ENCODE data around the gene HOXA7. TPM values are rescaled to one million over a fixed set of nuclear protein-coding genes. Genes with fewer than 3 reads are reported as not detected.

Gene HOXA7
- total and polyA plus RNA-seq, 9 donors = 0.23 to 4.5 (median 0.75) TPM

DNA sequence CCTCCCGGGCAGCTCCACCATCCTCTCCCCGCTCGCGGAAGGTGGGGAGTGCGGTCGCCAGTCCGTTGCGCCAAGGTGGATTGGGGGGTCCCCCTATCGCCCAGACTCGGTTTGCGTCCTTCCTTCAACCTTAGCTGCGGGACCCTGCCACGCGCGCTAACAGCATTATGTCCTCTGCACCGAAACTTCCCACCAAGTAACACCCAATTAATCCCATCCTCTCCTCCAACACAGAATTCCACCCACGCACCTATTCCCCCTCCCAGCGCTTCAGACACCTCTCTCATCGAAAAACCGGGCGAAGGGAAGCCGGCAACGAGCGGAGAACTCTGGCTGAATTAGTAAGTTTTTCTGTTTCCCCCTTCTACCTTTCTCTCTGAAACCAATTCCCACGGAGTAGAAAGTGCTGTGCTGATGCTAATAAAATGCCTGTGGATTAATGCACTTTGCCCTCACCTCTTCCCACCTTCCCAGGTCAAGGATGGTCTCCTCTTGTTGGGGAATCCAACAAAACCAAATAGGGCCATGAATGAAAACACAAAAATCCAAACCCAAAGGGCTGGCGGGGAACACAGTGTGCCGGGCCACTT is 5.0 kb downstream of the HOXA7 start:
- no peak overlapping the region for H3K27ac ChIP-seq
- peaks cover 0 to 3% of the 10 kb centered on the region in 2 donors for H3K9me3 ChIP-seq
- 2 to 4% (median 3%) methylated on average over 26 to 27 of the region's 27 CpGs for WGBS, 3 donors
- H3K4me1 ChIP-seq (ENCODE audit: insufficient read depth) = peaks cover 5% of the 10 kb centered on the region
- intact Hi-C loops (cut with DNase I) = loop anchor here in 1 of 4 donors (10.0 kb wide), 2 partner anchors 947 to 1257 kb away; partner anchors contain the start of genes CBX3 and HNRNPA2B1
- peaks cover 3% of the 10 kb centered on the region for H3K27me3 ChIP-seq
- peak overlapping the region; percentile 74 for H3K4me3 ChIP-seq
- DNase-seq = peak in 2 of 5 donors; percentile 7 to 39
- H3K36me3 ChIP-seq = no peaks in the 10 kb centered on the region
- TF ChIP-seq POLR2A (IDR thresholded peaks at IDR 0.05) = no peak
- no peak for TF ChIP-seq EP300 (IDR thresholded peaks at IDR 0.05)
- TF ChIP-seq, protein P1, sequence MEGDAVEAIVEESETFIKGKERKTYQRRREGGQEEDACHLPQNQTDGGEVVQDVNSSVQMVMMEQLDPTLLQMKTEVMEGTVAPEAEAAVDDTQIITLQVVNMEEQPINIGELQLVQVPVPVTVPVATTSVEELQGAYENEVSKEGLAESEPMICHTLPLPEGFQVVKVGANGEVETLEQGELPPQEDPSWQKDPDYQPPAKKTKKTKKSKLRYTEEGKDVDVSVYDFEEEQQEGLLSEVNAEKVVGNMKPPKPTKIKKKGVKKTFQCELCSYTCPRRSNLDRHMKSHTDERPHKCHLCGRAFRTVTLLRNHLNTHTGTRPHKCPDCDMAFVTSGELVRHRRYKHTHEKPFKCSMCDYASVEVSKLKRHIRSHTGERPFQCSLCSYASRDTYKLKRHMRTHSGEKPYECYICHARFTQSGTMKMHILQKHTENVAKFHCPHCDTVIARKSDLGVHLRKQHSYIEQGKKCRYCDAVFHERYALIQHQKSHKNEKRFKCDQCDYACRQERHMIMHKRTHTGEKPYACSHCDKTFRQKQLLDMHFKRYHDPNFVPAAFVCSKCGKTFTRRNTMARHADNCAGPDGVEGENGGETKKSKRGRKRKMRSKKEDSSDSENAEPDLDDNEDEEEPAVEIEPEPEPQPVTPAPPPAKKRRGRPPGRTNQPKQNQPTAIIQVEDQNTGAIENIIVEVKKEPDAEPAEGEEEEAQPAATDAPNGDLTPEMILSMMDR (IDR thresholded peaks at IDR 0.05) = no peak

DNA sequence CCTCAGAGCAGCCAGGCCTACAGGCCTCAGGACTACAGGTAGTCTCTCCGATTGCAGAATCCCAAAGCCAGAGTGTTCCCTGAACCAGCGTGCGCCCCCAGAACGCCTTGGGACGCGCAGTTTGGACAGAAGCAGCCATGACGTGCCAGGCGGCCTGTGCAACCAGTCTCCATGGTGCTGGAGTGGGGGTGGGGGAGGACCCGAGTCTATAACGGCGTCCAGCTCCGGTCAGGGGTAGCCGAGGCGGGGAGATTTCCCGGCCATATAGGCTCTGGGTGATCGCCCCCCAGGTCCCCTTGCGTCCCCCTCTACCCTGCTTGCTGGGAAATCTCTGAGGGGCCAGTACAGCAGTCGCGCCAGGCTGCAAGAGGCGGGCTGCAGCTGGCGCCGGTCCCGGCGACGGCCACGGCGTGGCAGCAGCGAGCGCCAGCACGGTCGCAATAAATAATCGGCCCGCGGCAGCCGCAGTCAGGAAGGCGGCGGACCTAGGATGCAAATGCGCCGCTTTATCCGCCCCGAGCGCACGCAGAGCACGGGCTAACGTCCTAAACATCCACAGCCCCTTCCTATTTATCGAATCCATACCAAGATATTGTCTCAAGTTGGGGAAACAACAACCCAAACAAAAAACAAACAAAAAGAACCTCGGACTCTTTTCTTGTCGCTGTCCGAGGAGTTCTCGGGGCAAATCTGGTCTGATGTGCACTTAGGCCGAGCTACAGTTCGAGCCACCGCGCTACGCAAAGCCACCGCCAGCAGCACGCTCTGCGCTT is 5.7 kb downstream of the HOXA7 start:
- WGBS, 3 donors = 3 to 4% (median 3%) methylated on average over 53 to 58 of the region's 58 CpGs
- Histone ChIP-seq H3K4me3 (peak overlapping the region; percentile 74), H3K27me3 (peaks cover 3% of the 10 kb centered on the region), H3K4me1 (ENCODE audit: insufficient read depth) (peaks cover 4% of the 10 kb centered on the region), H3K27ac (no peak overlapping the region), H3K36me3 (no peaks in the 10 kb centered on the region), H3K9me3 (peaks cover 0 to 5% of the 10 kb centered on the region in 2 donors)
- DNase-seq = peak; percentile 58 to 81 (median 64)
- intact Hi-C loops (cut with DNase I) = loop anchor here in 1 of 4 donors (10.0 kb wide), 2 partner anchors 946 to 1256 kb away; partner anchors contain the start of genes CBX3 and HNRNPA2B1
- TF ChIP-seq POLR2A (IDR thresholded peaks at IDR 0.05) (no peak), EP300 (IDR thresholded peaks at IDR 0.05) (no peak)
- TF ChIP-seq, protein P1 (IDR thresholded peaks at IDR 0.05) = peak; percentile 50 to 84 (median 61)

DNA sequence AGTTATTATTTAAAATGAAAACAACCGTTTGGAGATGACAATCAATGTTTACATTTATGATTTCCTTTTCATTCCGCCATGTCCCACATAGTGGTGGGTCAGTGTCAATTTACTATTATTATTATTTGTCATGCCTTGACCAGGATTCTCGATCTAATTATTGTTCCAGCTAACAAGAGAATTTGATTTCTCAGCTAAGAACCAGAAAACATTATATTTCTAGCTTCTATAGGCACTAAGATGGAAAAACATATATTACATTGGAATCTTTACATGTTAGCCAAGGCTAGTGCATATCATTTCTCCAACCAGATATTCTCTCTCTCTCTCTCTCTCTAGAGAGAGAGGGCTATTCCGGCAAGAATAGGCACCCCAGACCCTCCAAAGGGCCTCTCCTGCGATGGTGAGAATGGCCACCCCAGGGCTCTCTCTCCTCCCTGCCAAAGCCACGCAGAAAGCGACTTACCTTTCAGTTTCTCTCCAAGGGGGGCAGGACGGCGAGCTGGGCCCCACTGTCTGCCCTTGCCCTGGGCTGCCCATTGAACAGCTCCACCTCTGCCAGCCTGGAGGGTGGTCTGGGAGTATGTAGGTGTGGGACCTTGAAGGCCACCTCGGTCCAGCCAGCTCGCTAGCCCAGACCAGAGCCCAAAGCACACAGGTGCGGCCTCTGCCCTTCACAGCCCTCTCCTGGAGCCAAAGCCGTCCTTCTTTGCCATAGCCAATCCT is 6.5 kb downstream of the HOXA7 start:
- Histone ChIP-seq H3K36me3 (no peaks in the 10 kb centered on the region), H3K27ac (no peak overlapping the region), H3K9me3 (peaks cover 0 to 10% of the 10 kb centered on the region in 2 donors), H3K4me1 (ENCODE audit: insufficient read depth) (peaks cover 4% of the 10 kb centered on the region), H3K4me3 (peak overlapping the region; percentile 74), H3K27me3 (no peaks in the 10 kb centered on the region)
- intact Hi-C loops (cut with DNase I) = loop anchor here in 1 of 4 donors (10.0 kb wide), 2 partner anchors 945 to 1255 kb away; partner anchors contain the start of genes CBX3 and HNRNPA2B1
- WGBS, 3 donors = 62 to 69% (median 68%) methylated on average over 13 of the region's 13 CpGs
- no peak for TF ChIP-seq POLR2A (IDR thresholded peaks at IDR 0.05)
- TF ChIP-seq, protein P1 (IDR thresholded peaks at IDR 0.05) = no peak
- TF ChIP-seq EP300 (IDR thresholded peaks at IDR 0.05) = no peak
- peak in 2 of 5 donors; percentile 11 to 30 for DNase-seq

All from ovary (tissue), 9 donors.